Measurements from ENCODE around the gene NFKBIA.
A peak's percentile ranks its signal among the peaks of the same experiment; 100 is the strongest.
"Not testable (repeated sequence)": the region's sequence is repeated elsewhere in the genome, so short reads cannot be mapped to it uniquely, and the experiment has no call there.

The NFKBIA gene

DNA sequence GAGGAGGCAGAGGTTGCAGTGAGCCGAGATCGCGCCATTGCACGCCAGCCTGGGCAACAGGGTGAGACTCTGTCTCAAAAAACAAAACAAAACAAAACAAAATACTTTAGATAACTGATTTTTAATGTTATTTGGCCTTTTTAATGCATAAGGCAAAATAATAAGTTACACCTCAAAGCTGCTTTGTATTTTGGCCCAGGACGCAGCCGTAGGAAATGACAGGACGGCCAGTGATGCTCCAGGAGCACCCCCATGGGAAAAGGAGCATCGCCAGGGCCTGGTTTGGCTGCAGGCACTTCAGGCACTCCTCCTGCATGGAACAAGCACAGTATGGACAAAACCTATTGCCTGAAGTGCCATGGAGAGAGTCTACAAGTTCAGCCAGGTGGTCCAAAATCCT is 3.5 kb upstream of the NFKBIA start:
- DNase-seq (ENCODE audit: low read depth, low spot score) = no peak

DNA sequence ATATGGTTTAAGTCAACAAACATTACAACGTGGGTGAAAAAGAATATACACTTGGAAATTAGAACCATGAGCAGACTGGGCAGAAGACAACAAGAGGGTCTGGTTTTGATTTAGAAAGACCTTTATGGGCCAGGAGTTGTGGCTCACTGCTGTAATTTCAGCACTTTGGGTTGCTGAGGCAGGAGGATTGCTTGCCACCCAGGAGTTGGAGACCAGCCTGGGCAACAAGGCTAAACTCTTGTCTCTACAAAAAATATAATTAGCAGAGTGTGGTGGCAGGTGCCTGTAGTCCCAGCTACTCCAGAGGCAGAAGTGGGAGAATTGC is 2.7 kb upstream of the NFKBIA start:
- no peak for DNase-seq (ENCODE audit: low read depth, low spot score)

DNA sequence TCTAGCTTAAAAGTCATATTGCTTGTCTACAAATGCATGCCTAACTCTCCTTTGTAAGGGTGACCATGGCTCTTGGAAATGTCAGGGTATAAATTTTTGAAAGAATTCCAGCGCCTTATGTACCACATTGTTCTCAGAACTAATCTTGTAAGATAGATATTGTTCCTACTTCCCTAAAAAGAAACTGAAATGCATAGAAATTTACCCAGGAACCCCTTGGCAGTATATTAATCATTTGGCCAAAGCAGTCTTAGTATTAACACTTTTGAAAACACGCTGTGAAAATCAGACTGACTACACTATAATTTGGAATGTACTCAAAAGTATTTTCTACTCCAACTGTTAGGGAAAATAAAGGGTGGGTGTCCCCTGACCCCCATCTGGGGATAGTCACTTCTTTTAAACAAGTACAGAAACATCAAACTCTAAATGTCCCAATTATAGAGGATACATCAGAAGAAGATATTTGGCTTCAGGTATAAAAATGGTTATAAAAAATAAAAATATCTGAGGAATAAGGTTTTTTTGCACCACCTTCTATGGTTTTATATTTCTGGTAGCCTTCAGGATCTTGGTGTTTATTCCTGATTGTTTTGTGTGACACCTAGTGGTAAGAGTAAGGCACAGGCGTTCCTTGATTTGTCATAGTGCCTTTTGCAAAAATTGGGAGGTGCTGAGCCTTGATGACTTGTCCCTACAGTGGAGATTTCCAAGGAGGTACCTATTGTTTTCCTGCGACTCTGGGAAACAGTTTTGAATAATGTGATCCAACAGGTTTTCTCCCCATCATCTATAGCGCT is 2.2 kb upstream of the NFKBIA start:
- DNase-seq (ENCODE audit: low read depth, low spot score) = no peak

DNA sequence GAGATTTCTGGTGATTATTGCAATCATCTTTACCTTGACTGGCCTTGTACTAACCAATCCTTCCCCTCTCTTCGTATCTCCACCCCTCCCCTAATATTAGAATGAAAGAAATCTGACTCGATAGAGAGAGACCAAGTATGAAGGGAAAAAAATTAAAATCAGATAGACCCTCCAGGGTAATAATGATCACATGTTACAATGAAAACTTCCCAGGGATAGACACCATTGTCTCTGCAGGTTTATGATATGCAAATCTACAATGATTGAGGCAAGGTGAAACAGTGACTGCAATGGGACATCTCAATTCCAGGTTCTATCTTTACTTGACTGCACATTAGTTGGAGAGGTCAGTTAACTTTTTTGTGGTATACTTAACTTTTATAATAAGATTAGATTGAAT is 1.5 kb upstream of the NFKBIA start:
- no peak for DNase-seq (ENCODE audit: low read depth, low spot score)

DNA sequence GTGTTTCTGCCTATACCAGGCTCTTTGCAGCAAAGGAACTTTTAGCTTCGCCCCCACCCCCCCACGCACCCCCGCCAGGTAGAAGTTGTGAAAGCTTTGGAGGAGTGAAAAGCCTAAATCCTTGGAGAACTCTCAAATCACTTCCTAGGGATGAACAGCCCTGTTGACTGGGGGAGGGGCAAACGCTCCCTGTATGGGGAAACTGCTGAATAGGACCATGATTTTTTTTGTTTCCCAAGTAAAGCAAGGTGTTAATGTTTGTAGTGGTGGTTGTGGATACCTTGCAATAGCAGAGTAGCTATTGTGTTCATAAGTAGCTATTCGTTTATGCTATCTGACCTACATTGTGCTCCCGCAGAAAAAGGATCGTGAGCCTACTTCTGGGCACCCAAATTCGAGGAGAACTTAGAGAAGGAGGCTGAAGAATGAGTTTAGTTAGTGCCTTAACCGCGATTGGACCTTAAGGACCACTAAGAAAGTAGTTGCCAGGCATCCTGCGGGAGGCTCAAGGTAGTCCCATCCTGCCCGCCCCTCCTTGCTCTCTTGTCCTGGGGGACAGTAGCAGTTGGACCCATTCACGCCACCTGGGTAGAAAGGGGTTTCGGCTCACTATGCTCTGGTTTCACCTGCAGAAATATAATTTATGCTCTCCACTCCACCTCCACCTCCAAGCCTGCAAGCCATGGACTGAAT is 901 bp upstream of the NFKBIA start:
- DNase-seq (ENCODE audit: low read depth, low spot score) = no peak

DNA sequence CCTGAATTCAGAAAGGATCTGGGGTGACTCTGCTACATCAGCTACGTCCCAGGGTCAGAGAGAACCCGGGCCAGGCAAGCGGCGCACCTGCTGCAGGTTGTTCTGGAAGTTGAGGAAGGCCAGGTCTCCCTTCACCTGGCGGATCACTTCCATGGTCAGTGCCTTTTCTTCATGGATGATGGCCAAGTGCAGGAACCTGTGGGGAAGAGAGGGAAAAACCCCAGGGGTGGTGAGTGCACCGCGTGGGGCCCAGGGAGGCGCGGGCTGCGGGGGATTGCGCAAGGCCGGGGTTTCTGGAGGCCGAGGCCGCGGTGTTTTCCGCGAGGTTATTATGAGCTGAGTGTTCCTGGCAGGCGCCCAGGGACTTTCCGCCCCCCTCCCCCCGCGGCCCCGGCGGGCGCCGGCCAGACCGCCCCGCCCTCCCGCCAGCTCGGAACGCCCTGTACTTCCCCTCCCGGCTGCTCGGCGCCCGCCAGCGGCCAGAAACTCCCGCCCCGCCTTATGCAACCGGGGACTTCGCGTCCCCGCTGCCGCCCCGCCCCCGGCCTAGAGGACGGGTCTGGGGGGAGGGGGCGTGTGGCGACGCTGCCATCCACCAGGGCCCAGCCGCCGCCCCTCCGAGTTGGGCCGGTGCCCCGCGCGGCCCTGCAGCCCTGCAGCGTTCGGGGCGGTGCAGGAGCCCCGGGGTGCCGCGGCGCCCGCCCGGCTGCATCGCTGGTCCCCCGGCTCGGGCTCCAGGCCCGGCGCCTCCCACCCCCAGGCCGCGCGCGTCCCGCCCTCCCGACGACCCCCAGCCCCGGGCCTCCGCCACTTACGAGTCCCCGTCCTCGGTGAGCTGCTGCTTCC is 723 bp downstream of the NFKBIA start:
- peak; percentile 81 for DNase-seq (ENCODE audit: low read depth, low spot score)

DNA sequence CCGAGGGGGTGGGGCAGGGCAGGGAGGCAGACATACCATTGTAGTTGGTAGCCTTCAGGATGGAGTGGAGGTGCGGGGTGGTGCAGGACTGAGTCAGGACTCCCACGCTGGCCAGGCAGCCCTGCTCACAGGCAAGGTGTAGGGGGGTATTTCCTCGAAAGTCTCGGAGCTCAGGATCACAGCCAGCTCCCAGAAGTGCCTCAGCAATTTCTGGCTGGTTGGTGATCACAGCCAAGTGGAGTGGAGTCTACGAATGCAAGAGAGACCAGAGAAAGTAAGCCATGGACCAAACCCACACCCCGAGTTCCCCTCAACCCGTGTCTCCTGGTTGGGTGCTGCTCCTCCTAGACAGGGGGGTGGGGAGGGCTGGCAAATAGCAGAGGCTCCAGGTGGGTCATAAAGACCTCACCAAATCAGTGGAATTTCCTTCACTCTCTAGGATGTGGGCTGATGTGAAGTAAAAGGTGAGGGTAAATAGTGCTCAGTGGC is 1.4 kb downstream of the NFKBIA start:
- no peak for DNase-seq (ENCODE audit: low read depth, low spot score)

DNA sequence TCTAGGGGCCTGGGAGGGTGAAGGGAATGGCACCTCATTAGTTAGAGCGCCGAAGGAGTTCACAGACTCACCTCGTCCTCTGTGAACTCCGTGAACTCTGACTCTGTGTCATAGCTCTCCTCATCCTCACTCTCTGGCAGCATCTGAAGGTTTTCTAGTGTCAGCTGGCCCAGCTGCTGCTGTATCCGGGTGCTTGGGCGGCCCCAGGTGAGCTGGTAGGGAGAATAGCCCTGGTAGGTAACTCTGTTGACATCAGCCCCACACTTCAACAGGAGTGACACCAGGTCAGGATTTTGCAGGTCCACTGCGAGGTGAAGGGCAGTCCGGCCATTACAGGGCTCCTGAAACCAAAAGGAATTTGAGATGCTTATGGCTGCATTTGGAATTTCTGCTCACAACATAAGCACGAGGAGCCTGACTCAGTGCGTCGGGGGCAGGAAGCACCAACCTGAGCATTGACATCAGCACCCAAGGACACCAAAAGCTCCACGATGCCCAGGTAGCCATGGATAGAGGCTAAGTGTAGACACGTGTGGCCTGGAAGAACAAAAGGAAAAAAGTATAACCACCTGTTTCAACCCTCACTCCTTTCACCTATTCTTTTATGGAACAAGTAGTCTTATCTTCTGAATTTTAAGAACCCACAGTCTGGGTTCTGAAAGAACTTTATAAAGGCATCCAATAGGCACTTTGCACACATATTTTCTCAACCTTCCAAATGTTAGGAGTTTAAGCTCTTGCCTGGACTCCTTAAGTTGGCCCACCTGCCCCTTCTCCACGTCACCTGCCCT is 2.0 kb downstream of the NFKBIA start:
- DNase-seq (ENCODE audit: low read depth, low spot score) = no peak

DNA sequence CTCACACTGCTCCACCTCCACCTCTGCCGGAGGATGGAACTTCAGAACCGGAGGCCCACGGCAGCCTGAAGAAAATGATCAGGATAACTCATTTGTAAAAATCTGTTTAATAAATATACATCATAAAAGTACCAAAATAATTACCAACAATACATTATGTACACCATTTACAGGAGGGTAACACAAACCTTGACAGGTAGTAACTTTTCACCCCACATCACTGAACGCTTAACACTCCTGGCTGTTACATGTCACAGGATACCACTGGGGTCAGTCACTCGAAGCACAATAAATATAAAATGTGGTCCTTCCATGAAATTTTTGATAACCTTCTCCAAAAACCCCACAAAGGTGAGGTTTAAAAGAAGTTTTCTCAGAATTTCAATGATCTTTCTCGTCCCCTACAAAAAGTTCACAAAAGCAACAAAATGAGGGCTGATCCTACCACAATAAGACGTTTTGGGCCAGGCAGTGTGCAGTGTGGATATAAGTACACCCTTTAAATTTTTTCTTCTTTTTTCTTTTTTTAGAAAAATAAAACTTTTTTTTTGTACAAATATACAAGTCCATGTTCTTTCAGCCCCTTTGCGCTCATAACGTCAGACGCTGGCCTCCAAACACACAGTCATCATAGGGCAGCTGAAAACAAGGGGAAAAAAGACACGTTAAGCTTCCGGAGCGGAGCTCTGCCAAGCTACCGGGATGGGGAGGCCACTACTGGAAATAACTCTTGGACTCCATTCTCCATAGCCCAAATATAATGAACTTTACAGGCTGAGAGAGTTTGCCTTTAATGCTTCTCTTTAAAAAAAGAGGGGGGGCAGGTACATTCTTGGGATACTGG is 2.9 kb downstream of the NFKBIA start:
- DNase-seq (ENCODE audit: low read depth, low spot score) = no peak

DNA sequence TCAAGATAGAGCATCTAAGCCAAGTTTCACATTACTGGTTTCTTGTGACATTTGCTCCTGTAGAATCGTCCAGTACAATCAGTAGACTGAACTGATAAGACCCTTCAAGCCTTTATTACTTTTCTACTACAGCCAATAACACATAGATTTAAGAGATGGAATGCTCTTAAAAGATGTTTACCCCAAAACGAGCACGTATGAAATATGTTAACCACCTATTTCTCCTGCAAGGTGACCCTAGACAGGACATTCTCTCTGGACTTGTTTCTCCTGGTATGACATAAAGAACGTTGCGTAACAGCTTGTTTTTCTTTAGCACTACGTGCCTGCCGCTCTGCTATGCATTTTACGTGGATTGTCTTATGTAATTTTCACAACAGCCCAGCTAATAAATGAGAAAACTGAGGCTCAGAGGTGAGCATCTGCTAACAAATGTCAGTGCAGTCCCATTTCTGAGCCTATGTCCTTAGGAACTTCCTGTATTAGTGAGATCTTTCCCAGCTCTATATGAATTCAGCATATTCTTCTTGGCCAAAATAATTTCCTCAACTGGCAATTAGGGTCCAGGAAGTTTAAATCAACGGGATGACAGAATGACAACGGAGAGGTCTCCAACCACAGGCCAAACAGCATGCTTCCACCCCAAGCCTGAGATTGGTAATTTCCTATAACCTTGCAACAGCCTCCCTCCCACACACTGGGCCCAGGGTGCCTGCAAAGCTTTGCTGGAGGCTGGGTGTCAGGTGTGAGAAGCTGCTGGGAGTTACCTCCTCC is 3.7 kb downstream of the NFKBIA start:
- DNase-seq (ENCODE audit: low read depth, low spot score) = no peak

DNA sequence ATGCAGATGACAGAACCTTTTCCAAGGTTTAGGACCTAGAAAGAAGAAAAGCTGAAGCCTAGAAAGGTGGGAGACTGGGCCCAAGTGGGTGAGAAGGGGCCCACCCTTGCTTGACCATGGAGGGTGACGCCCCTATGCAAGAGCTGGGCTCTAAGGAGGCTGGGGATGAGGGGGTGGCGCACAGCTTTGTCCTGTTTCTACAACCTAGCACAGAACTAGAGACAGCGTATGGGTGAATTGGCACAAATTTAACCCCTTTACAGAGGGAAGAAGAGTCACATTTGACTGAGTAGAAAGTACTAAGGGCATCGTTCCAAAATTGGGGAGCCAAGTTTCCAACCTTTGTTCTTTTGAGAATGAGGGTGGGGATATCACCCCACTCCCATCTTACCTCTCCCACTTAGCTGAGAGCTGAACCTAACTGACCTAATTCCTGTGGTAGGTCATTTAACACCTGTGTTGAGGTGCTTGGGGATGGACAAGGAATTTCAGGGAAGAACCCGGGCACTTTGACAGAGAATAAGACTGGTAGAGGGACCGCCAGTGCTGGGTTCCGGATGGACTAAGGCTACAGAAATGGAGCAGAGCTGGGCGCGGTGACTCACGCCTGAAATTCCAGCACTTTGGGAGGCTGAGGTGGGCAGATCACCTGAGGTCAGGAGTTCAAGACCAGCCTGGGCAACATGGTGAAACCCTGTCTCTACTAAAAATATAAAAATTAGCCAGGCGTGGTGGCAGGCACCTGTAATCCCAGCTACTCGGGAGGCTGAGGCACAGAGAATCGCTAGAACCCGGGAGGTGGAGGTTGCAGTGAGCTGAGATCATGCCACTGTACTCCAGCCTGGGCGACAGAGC is 5.2 kb downstream of the NFKBIA start:
- DNase-seq (ENCODE audit: low read depth, low spot score) = no peak

DNA sequence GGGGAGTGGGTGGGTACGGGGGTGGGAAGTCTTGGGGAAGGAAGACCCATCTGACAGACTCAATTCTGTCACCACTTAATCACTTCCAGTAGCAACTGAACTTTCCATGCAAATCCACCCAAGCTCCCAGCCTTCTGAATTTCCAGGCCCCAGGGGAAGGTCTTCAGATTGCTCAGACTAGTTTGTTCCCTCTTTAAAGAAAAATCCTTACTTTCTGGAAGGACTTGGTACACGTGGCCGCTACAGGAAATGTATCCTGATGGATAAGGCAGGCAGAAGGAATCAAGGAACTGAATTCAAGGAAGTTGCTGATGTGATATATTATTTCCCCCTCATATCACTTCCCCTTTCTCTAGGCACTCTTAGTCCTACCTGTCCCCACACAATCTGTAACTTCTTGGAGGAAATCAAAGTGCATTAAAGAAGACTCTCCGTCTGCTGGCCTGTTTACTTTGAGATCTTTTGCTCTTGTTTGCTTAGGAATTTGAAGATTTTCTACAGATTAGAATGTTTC is 6.4 kb downstream of the NFKBIA start:
- no peak for DNase-seq (ENCODE audit: low read depth, low spot score)

DNA sequence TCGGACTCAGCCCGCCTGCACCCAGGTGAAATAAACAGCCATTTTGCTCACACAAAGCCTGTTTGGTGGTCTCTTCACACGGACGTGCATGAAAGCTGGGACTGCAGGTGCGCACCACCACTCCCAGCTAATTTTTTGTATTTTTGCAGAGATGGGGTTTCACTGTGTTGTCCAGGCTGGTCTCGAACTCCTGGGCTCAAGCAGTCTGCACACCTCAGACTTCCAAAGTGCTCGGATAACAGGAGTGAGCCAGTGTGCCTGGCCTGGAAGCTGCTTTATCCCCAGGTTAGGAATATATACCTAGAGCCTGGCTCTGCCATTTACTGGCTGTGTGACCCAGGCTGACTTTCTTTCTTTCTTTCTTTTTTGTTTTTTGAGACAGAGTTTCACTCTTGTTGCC is 7.9 kb downstream of the NFKBIA start:
- not testable (repeated sequence) for DNase-seq (ENCODE audit: low read depth, low spot score)

DNA sequence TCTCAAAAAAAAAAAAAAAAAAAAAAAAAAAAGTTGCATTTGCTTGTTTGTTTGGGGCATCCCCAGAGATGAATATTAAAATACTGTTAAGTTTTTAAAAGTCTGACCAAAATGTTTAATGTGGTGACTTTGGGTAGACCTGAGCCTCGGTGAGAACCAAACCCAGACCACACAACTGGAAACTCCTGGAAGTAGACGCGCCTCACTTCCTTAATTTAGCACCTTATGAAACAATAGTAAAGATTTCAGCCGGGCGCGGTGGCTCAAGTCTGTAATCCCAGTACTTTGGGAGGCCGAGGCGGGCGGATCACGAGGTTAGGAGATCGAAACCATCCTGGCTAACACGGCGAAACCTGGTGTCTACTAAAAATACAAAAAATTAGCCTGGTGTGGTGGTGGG is 9.3 kb downstream of the NFKBIA start:
- no peak for DNase-seq (ENCODE audit: low read depth, low spot score)

DNA sequence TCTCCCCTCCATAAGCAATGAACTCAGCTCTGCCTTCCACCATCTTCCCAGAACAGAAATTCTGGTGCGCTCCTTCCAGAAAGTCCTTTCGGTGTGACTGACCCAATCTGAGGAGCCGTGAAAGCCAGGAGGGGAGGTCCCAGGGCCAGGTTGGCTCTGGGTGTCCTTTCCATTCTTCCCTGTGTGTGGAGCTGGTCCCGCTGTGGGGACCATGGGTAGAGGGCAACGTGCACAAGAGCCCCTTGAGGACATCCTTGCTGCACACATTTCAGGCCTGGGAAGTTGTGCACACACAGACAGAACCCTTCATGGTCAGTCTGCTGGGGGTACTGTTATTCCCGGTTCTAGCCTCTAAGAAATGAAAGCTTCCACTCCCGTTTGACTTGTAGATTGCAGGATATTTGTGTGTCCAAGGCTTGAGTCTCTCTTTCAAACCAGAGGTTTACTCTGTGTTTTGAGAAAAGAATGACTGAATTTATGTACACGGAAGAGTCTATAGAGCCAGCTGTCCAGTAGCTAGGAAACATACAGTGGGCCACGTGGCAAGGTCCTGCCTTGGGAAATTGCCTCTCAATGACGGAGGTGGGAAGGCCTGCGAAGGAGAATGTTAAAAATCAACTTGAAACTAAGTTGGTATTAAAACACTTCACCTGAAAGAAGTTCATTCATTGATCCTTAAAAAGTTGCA is 10.1 kb downstream of the NFKBIA start:
- DNase-seq (ENCODE audit: low read depth, low spot score) = no peak

DNA sequence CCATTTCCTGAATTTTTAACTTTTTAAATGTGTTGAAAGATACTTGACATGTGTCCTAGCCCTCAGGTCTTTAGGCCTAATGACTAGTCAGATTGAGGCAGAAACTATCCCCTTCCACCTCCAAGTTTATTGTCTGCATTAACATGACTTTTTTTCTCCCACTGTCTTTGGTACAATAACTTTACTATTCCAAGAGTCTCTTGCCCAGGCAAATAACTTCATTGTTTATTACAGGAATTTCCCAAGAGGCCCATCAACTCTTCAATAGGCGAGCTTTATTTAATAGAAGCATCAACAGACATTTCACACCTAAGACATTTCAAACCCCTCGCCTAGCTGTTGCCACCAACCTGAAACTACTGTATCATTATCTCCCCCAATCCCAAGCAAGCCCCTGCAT is 10.7 kb downstream of the NFKBIA start:
- DNase-seq (ENCODE audit: low read depth, low spot score) = no peak

DNA sequence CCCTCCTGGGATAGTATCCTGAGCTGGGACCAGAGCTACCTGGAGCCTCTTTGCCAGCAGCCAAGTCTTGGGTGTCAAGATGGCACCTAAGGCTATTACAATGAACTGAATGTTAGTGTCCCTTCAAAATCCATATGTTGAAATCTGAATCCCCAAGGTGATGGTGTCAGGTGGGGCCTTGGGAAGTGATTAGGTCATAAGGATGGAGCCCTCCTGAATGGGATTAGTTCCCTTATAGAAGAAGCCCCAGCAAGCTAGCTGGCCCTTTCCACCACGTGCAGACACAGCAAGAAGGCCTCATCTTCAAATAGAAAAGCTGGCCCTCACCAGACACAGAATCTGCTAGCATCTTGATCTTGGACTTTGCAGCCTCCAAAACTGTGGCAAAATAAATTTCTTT is 12.4 kb downstream of the NFKBIA start:
- no peak for DNase-seq (ENCODE audit: low read depth, low spot score)

DNA sequence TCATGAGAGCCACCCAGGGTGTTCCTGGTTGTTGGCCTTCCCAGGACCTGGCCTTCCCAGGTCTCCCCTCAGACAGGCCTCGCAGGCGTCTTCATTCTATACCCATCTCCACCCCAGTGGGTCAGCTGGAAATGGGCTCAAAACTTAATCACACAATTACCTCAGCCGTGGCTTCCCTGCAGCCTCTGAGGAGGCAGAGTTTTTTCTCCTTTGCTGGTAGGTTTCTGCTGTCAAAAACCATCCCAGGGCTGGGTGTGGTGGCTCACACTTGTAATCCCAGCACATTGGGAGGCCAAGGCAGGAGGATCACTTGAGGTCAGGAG is 13.2 kb downstream of the NFKBIA start:
- no peak for DNase-seq (ENCODE audit: low read depth, low spot score)

Measured in smooth muscle cell of the brain vasculature (primary cell).